ENCODE data around the gene SNX8.

Gene SNX8

GRCh38 chr7:2202901-2203765, 111.1 kb downstream of the SNX8 start:
- H3K27ac Mint-ChIP-seq: no peak overlapping the region
- peaks cover 14% of the 10 kb centered on the region for H3K36me3 Mint-ChIP-seq
- no peak overlapping the region for H3K4me3 Mint-ChIP-seq
- no peaks in the 10 kb centered on the region for H3K4me1 Mint-ChIP-seq
- DNase-seq: no peak
- CTCF ChIA-PET: interaction anchor here (1.1 kb wide), 1 partner anchor 145 kb away, joined by 3 read pairs; no protein-coding TSS in a partner anchor
- H3K27me3 Mint-ChIP-seq: no peaks in the 10 kb centered on the region
- no peaks in the 10 kb centered on the region for H3K9me3 Mint-ChIP-seq

GRCh38 chr7:2202361-2202761, 111.9 kb downstream of the SNX8 start:
- CTCF ChIA-PET: interaction anchor here (1.2 kb wide), 1 partner anchor 145 kb away, joined by 3 read pairs; no protein-coding TSS in a partner anchor
- Mint-ChIP-seq H3K27ac (no peak overlapping the region), H3K27me3 (no peaks in the 10 kb centered on the region), H3K36me3 (peaks cover 14% of the 10 kb centered on the region), H3K9me3 (no peaks in the 10 kb centered on the region), H3K4me3 (no peak overlapping the region), H3K4me1 (no peaks in the 10 kb centered on the region)
- no peak for DNase-seq

Data from activated naive CD4-positive, alpha-beta T cell treated with anti-CD3 and anti-CD28 coated beads, Interleukin-2, amount 10 ng/mL, durations not matched to agents 7 days and 5 days (primary cell).